ENCODE results near the gene HAAO. TPM values are rescaled to one million over a fixed set of nuclear protein-coding genes. Genes with fewer than 3 reads are reported as not detected.

Gene HAAO
- total RNA-seq, 1 donor from 2014 or later, result 8.5 TPM

DNA sequence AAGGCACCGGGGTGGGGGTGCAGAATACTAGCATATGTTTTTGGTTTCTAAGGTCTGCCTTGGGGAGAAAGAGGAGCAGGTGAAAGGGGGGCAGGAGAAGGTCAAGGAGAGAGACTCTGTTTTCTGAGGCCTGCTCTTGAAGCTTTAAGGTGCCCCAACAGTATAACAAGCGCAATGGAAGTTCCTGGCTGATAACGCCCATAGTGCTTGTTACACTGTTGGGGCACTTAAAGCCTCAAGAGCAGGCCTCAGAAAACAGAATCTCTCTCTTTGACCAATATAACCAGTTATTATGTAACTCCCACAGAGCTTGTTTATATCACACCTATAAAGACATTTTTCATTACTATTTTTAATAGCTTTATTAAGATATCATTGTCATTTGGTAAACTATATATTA, 45.0 kb downstream of the HAAO start:
- Mint-ChIP-seq H3K4me1 (ENCODE audit: low read depth) (peaks cover 3% of the 10 kb centered on the region), H3K9me3 (ENCODE audit: low read depth) (no peaks in the 10 kb centered on the region), H3K4me3 (ENCODE audit: unreplicated experiment) (no peak overlapping the region), H3K36me3 (ENCODE audit: low read depth) (peaks cover 10% of the 10 kb centered on the region), H3K27ac (ENCODE audit: unreplicated experiment) (no peak overlapping the region), H3K27me3 (ENCODE audit: low read depth) (no peaks in the 10 kb centered on the region)
- TF ChIP-seq, protein P1, sequence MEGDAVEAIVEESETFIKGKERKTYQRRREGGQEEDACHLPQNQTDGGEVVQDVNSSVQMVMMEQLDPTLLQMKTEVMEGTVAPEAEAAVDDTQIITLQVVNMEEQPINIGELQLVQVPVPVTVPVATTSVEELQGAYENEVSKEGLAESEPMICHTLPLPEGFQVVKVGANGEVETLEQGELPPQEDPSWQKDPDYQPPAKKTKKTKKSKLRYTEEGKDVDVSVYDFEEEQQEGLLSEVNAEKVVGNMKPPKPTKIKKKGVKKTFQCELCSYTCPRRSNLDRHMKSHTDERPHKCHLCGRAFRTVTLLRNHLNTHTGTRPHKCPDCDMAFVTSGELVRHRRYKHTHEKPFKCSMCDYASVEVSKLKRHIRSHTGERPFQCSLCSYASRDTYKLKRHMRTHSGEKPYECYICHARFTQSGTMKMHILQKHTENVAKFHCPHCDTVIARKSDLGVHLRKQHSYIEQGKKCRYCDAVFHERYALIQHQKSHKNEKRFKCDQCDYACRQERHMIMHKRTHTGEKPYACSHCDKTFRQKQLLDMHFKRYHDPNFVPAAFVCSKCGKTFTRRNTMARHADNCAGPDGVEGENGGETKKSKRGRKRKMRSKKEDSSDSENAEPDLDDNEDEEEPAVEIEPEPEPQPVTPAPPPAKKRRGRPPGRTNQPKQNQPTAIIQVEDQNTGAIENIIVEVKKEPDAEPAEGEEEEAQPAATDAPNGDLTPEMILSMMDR (IDR thresholded peaks at IDR 0.05), result no peak
- no peak for DNase-seq (ENCODE audit: low spot score)

DNA sequence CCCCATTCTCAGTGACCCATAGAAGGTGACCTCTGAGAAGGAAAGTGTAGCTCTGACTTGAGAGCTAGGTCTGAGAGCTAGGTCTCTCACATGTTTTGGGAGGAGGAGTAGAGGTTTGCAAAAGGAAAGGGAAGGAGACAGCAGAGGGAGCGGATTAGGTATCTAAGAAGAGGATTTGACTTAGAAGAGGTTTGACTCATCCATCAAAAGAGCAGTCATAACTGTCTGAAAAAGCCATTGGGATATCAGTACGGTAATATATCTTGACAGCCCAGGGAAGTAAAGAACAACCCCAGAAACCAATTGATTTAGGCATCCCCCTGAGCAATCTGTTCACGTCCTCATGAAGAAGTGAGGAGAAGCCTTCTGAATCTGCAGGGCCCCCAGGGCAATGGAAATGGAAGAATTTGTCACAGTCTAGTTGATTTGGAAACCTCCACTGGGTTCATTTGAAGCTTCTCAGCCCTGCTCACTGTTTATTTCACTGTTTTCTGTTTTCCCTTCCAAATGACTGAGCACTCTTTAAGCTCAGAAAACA, 47.8 kb downstream of the HAAO start:
- peaks cover 3% of the 10 kb centered on the region for H3K9me3 Mint-ChIP-seq (ENCODE audit: low read depth)
- H3K4me1 Mint-ChIP-seq (ENCODE audit: low read depth), result peaks cover 3% of the 10 kb centered on the region
- H3K27me3 Mint-ChIP-seq (ENCODE audit: low read depth), result no peaks in the 10 kb centered on the region
- H3K27ac Mint-ChIP-seq (ENCODE audit: unreplicated experiment), result no peak overlapping the region
- TF ChIP-seq, protein P1 (IDR thresholded peaks at IDR 0.05), result no peak
- peaks cover 12% of the 10 kb centered on the region for H3K36me3 Mint-ChIP-seq (ENCODE audit: low read depth)
- DNase-seq (ENCODE audit: low spot score), result no peak
- no peak overlapping the region for H3K4me3 Mint-ChIP-seq (ENCODE audit: unreplicated experiment)

DNA sequence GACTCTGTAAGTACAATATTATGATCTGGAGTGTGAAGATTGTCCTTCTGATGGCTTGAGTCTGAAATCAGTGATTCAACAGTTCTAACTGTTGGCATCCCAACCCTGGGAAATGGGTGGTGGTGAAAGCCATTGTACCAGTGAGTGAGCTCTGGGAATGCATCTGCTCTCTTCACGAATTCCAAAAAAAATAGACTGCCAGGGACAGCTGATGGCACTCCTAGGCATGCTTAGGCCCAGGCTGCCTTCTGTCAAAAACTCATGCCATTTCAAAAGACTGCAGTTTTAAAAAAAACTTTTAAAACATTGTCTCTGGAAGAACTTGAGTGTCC, 48.8 kb downstream of the HAAO start:
- H3K4me1 Mint-ChIP-seq (ENCODE audit: low read depth), result peaks cover 3% of the 10 kb centered on the region
- DNase-seq (ENCODE audit: low spot score), result no peak
- H3K4me3 Mint-ChIP-seq (ENCODE audit: unreplicated experiment), result no peak overlapping the region
- TF ChIP-seq, protein P1 (IDR thresholded peaks at IDR 0.05), result no peak
- peaks cover 13% of the 10 kb centered on the region for H3K36me3 Mint-ChIP-seq (ENCODE audit: low read depth)
- no peak overlapping the region for H3K27ac Mint-ChIP-seq (ENCODE audit: unreplicated experiment)
- H3K9me3 Mint-ChIP-seq (ENCODE audit: low read depth), result peaks cover 5% of the 10 kb centered on the region
- no peaks in the 10 kb centered on the region for H3K27me3 Mint-ChIP-seq (ENCODE audit: low read depth)

GRCh38 chr2:42742740-42743658, 49.4 kb downstream of the HAAO start:
- no peak overlapping the region for H3K27ac Mint-ChIP-seq (ENCODE audit: unreplicated experiment)

GRCh38 chr2:42741140-42741539, 51.2 kb downstream of the HAAO start:
- H3K27ac Mint-ChIP-seq (ENCODE audit: unreplicated experiment), result no peak overlapping the region
- no peak for DNase-seq (ENCODE audit: low spot score)
- H3K36me3 Mint-ChIP-seq (ENCODE audit: low read depth), result peaks cover 24% of the 10 kb centered on the region
- H3K4me3 Mint-ChIP-seq (ENCODE audit: unreplicated experiment), result no peak overlapping the region
- peaks cover 5% of the 10 kb centered on the region for H3K9me3 Mint-ChIP-seq (ENCODE audit: low read depth)
- no peaks in the 10 kb centered on the region for H3K27me3 Mint-ChIP-seq (ENCODE audit: low read depth)
- H3K4me1 Mint-ChIP-seq (ENCODE audit: low read depth), result peaks cover 3% of the 10 kb centered on the region
- TF ChIP-seq, protein P1 (IDR thresholded peaks at IDR 0.05), result no peak

More at GRCh38 chr2:42742740-42743658, 49.4 kb downstream of the HAAO start:
- Mint-ChIP-seq H3K27me3 (ENCODE audit: low read depth) (no peaks in the 10 kb centered on the region), H3K4me1 (ENCODE audit: low read depth) (peaks cover 3% of the 10 kb centered on the region), H3K36me3 (ENCODE audit: low read depth) (peaks cover 14% of the 10 kb centered on the region), H3K9me3 (ENCODE audit: low read depth) (peaks cover 5% of the 10 kb centered on the region), H3K4me3 (ENCODE audit: unreplicated experiment) (no peak overlapping the region)
- no peak for DNase-seq (ENCODE audit: low spot score)
- TF ChIP-seq, protein P1 (IDR thresholded peaks at IDR 0.05), result no peak
